CD14-positive monocyte (primary cell): ENCODE results near the gene SRGAP1. TPM values are rescaled to one million over a fixed set of nuclear protein-coding genes. Genes with fewer than 3 reads are reported as not detected.

Experiments
- DNase-seq, 3 donors: peaks; one replicate each; pipeline ENCODE4 v3.0.0-alpha.2; 2011 to 2022
- H2AFZ ChIP-seq: 2 replicates; pipeline ENCODE4 v1.6.0; 2012; ENCODE audit warnings: mild to moderate bottlenecking, low read depth, low read length, inconsistent platforms; ENCODE audit not compliant: insufficient read depth, poor library complexity, severe bottlenecking
- H3K27ac ChIP-seq, 2 donors: 1 replicate in 1 of 2; 2 replicates in 1 of 2; pipeline ENCODE4 v1.5.1; 2012 to 2013; ENCODE audit warnings: low read length in 2 of 2, control low read depth in 1 of 2, inconsistent platforms in 1 of 2, low read depth in 1 of 2, mild to moderate bottlenecking in 1 of 2
- H3K27me3 ChIP-seq, 2 donors: one replicate each; pipeline versions ENCODE4 v1.6.0 to v1.6.1; 2011 to 2013; ENCODE audit warnings: low read length in 2 of 2; ENCODE audit not compliant: control insufficient read depth in 2 of 2, insufficient read depth in 2 of 2
- H3K36me3 ChIP-seq, 2 donors: replicated peaks in 1 of 2; 1 replicate in 1 of 2; 2 replicates in 1 of 2; pipeline versions ENCODE4 v1.5.1 to v1.6.1; 2012 to 2013; ENCODE audit warnings: low read length in 2 of 2, control low read depth in 1 of 2, inconsistent platforms in 1 of 2, mild to moderate bottlenecking in 1 of 2; ENCODE audit not compliant: insufficient read depth in 2 of 2, control insufficient read depth in 1 of 2
- H3K4me1 ChIP-seq, 2 donors: 1 replicate in 1 of 2; 2 replicates in 1 of 2; pipeline versions ENCODE4 v1.5.1 to v1.6.1; 2012 to 2013; ENCODE audit warnings: low read length in 2 of 2, control low read depth in 1 of 2, inconsistent platforms in 1 of 2, mild to moderate bottlenecking in 1 of 2, moderate library complexity in 1 of 2; ENCODE audit not compliant: insufficient read depth in 2 of 2, control insufficient read depth in 1 of 2
- H3K4me2 ChIP-seq: replicated peaks from 2 replicates; pipeline ENCODE3; 2012; ENCODE audit warnings: low read length, moderate library complexity, mild to moderate bottlenecking; ENCODE audit not compliant: poor library complexity, severe bottlenecking; ENCODE audit errors: extremely low read depth
- H3K4me3 ChIP-seq, 3 experiments: fragments of 200-600 bp in 1 of 3; sonication (generic) in 1 of 3; replicated peaks in 1 of 3; 1 replicate in 2 of 3; 2 replicates in 1 of 3; pipeline ENCODE4 v1.5.1; 2011 to 2013; ENCODE audit warnings: low read length in 3 of 3, mild to moderate bottlenecking in 3 of 3, control low read depth in 2 of 3, low read depth in 2 of 3, inconsistent platforms in 1 of 3, moderate library complexity in 1 of 3
- H3K79me2 ChIP-seq: 2 replicates; pipeline ENCODE4 v1.6.0; 2012; ENCODE audit warnings: mild to moderate bottlenecking, control low read depth, inconsistent platforms, low read length, moderate library complexity; ENCODE audit not compliant: insufficient read depth
- H3K9ac ChIP-seq: 2 replicates; pipeline ENCODE4 v1.6.0; 2017; ENCODE audit warnings: low read length, mild to moderate bottlenecking; ENCODE audit not compliant: insufficient read depth, poor library complexity, severe bottlenecking
- H3K9me3 ChIP-seq, 2 donors: replicated peaks in 1 of 2; 1 replicate in 1 of 2; 2 replicates in 1 of 2; pipeline versions ENCODE4 v1.5.1 to v1.6.1; 2012 to 2013; ENCODE audit warnings: low read length in 2 of 2, control low read depth in 1 of 2; ENCODE audit not compliant: control insufficient read depth in 1 of 2, insufficient read depth in 1 of 2
- H4K20me1 ChIP-seq: 2 replicates; pipeline ENCODE4 v1.6.0; 2012; ENCODE audit warnings: mild to moderate bottlenecking, low read length, control low read depth, moderate library complexity; ENCODE audit not compliant: insufficient read depth
- H3K27ac Mint-ChIP-seq, 7 donors: one replicate each; pipeline ENCODE4 v1.8.0; 2020; ENCODE audit warnings: mild to moderate bottlenecking in 7 of 7, mixed read lengths in 7 of 7, moderate library complexity in 6 of 7, inconsistent platforms in 2 of 7
- H3K27me3 Mint-ChIP-seq, 3 donors: one replicate each; pipeline ENCODE4 v1.8.0; 2021 to 2022; ENCODE audit warnings: low read depth in 3 of 3, mild to moderate bottlenecking in 3 of 3, mixed read lengths in 3 of 3, moderate library complexity in 3 of 3, inconsistent platforms in 1 of 3
- H3K36me3 Mint-ChIP-seq, 2 donors: one replicate each; pipeline ENCODE4 v1.8.0; 2020; ENCODE audit warnings: mixed read lengths in 2 of 2, inconsistent platforms in 1 of 2, mild to moderate bottlenecking in 1 of 2
- H3K4me1 Mint-ChIP-seq: one replicate; pipeline ENCODE4 v1.8.0; 2020; ENCODE audit warnings: mild to moderate bottlenecking, mixed read lengths
- H3K4me3 Mint-ChIP-seq, 2 donors: one replicate each; pipeline ENCODE4 v1.8.0; 2020; ENCODE audit warnings: mild to moderate bottlenecking in 2 of 2, mixed read lengths in 2 of 2, moderate library complexity in 1 of 2
- H3K9me3 Mint-ChIP-seq, 7 donors: one replicate each; pipeline ENCODE4 v1.8.0; 2020 to 2022; ENCODE audit warnings: mixed read lengths in 7 of 7, mild to moderate bottlenecking in 6 of 7, moderate library complexity in 6 of 7, inconsistent platforms in 2 of 7
- CTCF ChIP-seq: fragments of 200-600 bp; IDR thresholded peaks from one replicate; pipeline ENCODE4 v1.8.0; 2022; ENCODE audit warnings: antibody characterized with exemption, mild to moderate bottlenecking
- WGBS: methylation state at CpG from one replicate; pipeline ENCODE4 v1.1.5; 2013; ENCODE audit warnings: missing lambda C conversion rate; ENCODE audit not compliant: insufficient coverage; 5-methylcytosine and 5-hydroxymethylcytosine counted together
- intact Hi-C, 2 donors: fragments of 100-400 bp; cut with micrococcal nuclease; formaldehyde crosslinking; loops; one replicate each; pipeline versions ENCODE4 v1.15.0 to v1.15.1; 2023
- polyA plus RNA-seq, 3 donors: library from polyadenylated mRNA; depleted of rRNA in 1 of 3; unstranded in 2 of 3; stranded (reverse) in 1 of 3; fragments of 300-500 nt in 2 of 3; fragments of >200 nt in 1 of 3; fragmentation: Illumina TruSeq in 2 of 3; gene quantifications; 1 replicate in 2 of 3; 2 replicates in 1 of 3; pipeline ENCODE4 v1.2.3, GENCODE V29; 2012 to 2021

The SRGAP1 gene
- polyA plus RNA-seq, 3 donors, result 0.05 to 0.52 (median 0.07) TPM

GRCh38 chr12:64027311-64027710 is 182.8 kb downstream of the SRGAP1 start:
- intact Hi-C loops, result no loop called here
- Histone ChIP-seq H3K9ac (no peak overlapping the region), H3K4me1 (no peaks in the 10 kb centered on the region), H2AFZ (no peak overlapping the region), H3K4me2 (no peak overlapping the region), H4K20me1 (no peaks in the 10 kb centered on the region), H3K9me3 (peaks cover 0 to 3% of the 10 kb centered on the region in 2 donors), H3K27ac (no peak overlapping the region), H3K36me3 (no peaks in the 10 kb centered on the region), H3K27me3 (no peaks in the 10 kb centered on the region), H3K79me2 (no peaks in the 10 kb centered on the region), H3K4me3 (no peak overlapping the region)
- H3K27ac Mint-ChIP-seq, result no peak overlapping the region
- no CpG with 5 or more reads among the region's 1 CpG for WGBS
- H3K4me1 Mint-ChIP-seq, result no peaks in the 10 kb centered on the region
- H3K27me3 Mint-ChIP-seq, result peaks cover 0 to 3% (median 0%) of the 10 kb centered on the region in 3 donors
- H3K4me3 Mint-ChIP-seq, result no peak overlapping the region
- DNase-seq, result no peak
- no peaks in the 10 kb centered on the region for H3K36me3 Mint-ChIP-seq
- peaks cover 0 to 11% (median 2%) of the 10 kb centered on the region in 7 donors for H3K9me3 Mint-ChIP-seq
- TF ChIP-seq CTCF, result no peak

GRCh38 chr12:64028541-64028940 is 184.0 kb downstream of the SRGAP1 start:
- peaks cover 0 to 6% of the 10 kb centered on the region in 2 donors for H3K9me3 ChIP-seq
- H3K4me3 ChIP-seq, result no peak overlapping the region
- H3K4me2 ChIP-seq, result no peak overlapping the region
- peaks cover 0 to 2% (median 0%) of the 10 kb centered on the region in 3 donors for H3K27me3 Mint-ChIP-seq
- no peaks in the 10 kb centered on the region for H3K36me3 Mint-ChIP-seq
- H3K79me2 ChIP-seq, result no peaks in the 10 kb centered on the region
- intact Hi-C loops, result no loop called here
- TF ChIP-seq CTCF, result no peak
- no peaks in the 10 kb centered on the region for H3K36me3 ChIP-seq
- WGBS, result no CpG with 5 or more reads among the region's 5 CpGs
- H3K9me3 Mint-ChIP-seq, result peaks cover 1 to 18% (median 5%) of the 10 kb centered on the region in 7 donors
- H3K9ac ChIP-seq, result no peak overlapping the region
- H2AFZ ChIP-seq, result no peak overlapping the region
- no peaks in the 10 kb centered on the region for H3K4me1 ChIP-seq
- no peaks in the 10 kb centered on the region for H3K27me3 ChIP-seq
- H3K4me3 Mint-ChIP-seq, result no peak overlapping the region
- no peaks in the 10 kb centered on the region for H3K4me1 Mint-ChIP-seq
- no peaks in the 10 kb centered on the region for H4K20me1 ChIP-seq
- H3K27ac Mint-ChIP-seq, result no peak overlapping the region
- no peak for DNase-seq
- no peak overlapping the region for H3K27ac ChIP-seq
